ENCODE data around the gene OBSL1.

GRCh38 chr2:219521066-219521880, 50.1 kb downstream of the OBSL1 start:
- no peak for TF ChIP-seq ZBTB33 (IDR thresholded peaks at IDR 0.05)
- TF ChIP-seq CTCF (IDR thresholded peaks at IDR 0.05; ENCODE audit: low read depth, low read length, missing input control): peak; percentile 24
- no peak for TF ChIP-seq SP1 (IDR thresholded peaks at IDR 0.05)
- no peak for TF ChIP-seq EGR1 (IDR thresholded peaks at IDR 0.05; ENCODE audit: low read depth in 2 of 2)
- no peak for TF ChIP-seq TAF1 (conservative IDR thresholded peaks at IDR 0.05)
- no peak for TF ChIP-seq ATF3 (IDR thresholded peaks at IDR 0.05)
- TF ChIP-seq MAX (IDR thresholded peaks at IDR 0.05): no peak
- TF ChIP-seq REST (IDR thresholded peaks at IDR 0.05): no peak
- peak in 1 of 2 donors; percentile 48 for TF ChIP-seq RAD21 (IDR thresholded peaks at IDR 0.05)
- no peak for TF ChIP-seq YY1 (IDR thresholded peaks at IDR 0.05)
- no peak for TF ChIP-seq GABPA (IDR thresholded peaks at IDR 0.05 in 1 of 2, conservative IDR thresholded peaks at IDR 0.05 in 1 of 2)

Data from liver (tissue), 3 donors.